ENCODE results near the gene MN1. TPM values are rescaled to one million over a fixed set of nuclear protein-coding genes. Genes with fewer than 3 reads are reported as not detected.
A peak's percentile ranks its signal among the peaks of the same experiment; 100 is the strongest.

MN1 gene
- total RNA-seq, 1 donor from 2014 or later: 0.09 TPM

DNA sequence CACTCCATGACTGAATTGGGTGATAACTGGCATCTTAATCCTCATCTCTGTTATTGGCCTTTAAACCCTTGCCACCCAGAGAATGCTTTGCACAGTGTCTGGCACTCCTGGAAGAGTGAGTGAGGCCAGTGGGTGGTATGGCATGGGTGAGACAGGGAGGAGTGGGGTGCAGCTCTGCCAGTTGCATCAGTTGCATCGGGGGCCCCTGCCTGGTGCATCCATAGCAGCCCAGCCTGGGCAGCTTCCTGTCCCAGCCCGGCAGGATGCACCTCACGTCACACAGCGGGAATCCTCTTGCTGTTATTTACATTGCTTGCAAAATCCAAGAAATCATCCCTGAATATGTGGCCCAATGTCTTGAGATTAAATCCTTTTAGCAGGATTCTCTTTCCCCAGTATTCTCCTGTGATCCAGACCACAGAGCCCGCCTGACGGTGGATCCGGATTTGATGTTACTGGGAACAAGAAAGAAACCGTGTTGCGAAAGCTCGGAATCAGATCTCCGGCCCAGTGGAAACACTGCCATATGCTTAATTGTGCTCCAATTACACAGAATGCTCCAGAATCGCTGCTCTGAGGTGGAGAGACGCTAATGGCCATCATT lies 37.6 kb upstream of the MN1 start:
- Mint-ChIP-seq H3K36me3 (ENCODE audit: low read depth) (peaks cover 4% of the 10 kb centered on the region), H3K4me1 (ENCODE audit: low read depth) (no peaks in the 10 kb centered on the region), H3K27ac (no peak overlapping the region), H3K27me3 (ENCODE audit: low read depth) (no peaks in the 10 kb centered on the region), H3K9me3 (peaks cover 3% of the 10 kb centered on the region), H3K4me3 (ENCODE audit: low read depth) (no peak overlapping the region)
- intact Hi-C loops (cut with micrococcal nuclease): no loop called here
- no peak for DNase-seq (ENCODE audit: low spot score)

DNA sequence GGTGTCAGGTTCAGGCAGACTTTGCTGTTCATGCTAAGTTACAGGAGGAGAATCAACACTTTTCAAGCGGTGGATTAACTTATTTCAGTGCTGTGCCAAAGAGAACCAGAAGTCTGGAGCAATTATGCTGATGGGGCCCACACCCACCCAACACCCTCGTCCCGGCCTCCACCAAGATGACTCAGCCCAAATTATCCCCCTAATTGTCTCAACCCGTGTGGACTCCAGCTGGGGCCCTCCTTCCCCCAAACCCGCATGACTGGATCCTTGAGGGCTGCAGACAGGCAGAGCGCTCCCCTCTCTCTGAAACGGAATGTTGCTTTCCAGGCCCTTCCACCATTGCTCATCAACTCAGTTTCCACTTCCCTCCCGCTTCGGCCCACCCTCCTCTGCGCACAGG lies 34.6 kb upstream of the MN1 start:
- Mint-ChIP-seq H3K4me3 (ENCODE audit: low read depth) (no peak overlapping the region), H3K27ac (peak overlapping the region; percentile 46), H3K27me3 (ENCODE audit: low read depth) (no peaks in the 10 kb centered on the region), H3K9me3 (peaks cover 3% of the 10 kb centered on the region), H3K36me3 (ENCODE audit: low read depth) (peaks cover 4% of the 10 kb centered on the region), H3K4me1 (ENCODE audit: low read depth) (peaks cover 9% of the 10 kb centered on the region)
- DNase-seq (ENCODE audit: low spot score): no peak
- intact Hi-C loops (cut with micrococcal nuclease): no loop called here

DNA sequence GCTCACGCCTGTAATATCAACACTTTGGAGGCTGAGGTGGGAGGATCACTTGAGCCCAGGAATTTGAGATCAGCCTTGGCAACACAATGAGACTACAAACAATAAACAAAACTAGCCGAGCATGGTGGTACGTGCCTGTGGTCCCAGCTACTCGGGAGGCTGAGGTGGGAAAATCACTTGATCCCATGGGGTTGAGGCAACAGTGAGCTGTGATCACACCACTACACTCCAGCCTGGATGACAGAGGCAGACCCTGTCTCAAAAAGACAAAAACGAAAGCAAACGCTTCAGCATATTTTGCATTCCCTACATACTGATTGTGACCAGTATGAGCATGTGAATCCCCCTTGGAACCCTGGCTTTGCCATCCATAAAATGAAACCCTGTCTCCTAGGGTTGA lies 33.9 kb upstream of the MN1 start:
- no peaks in the 10 kb centered on the region for H3K27me3 Mint-ChIP-seq (ENCODE audit: low read depth)
- no peak overlapping the region for H3K4me3 Mint-ChIP-seq (ENCODE audit: low read depth)
- peaks cover 4% of the 10 kb centered on the region for H3K36me3 Mint-ChIP-seq (ENCODE audit: low read depth)
- H3K9me3 Mint-ChIP-seq: peaks cover 3% of the 10 kb centered on the region
- intact Hi-C loops (cut with micrococcal nuclease): no loop called here
- no peak overlapping the region for H3K27ac Mint-ChIP-seq
- no peak for DNase-seq (ENCODE audit: low spot score)
- H3K4me1 Mint-ChIP-seq (ENCODE audit: low read depth): peaks cover 9% of the 10 kb centered on the region

DNA sequence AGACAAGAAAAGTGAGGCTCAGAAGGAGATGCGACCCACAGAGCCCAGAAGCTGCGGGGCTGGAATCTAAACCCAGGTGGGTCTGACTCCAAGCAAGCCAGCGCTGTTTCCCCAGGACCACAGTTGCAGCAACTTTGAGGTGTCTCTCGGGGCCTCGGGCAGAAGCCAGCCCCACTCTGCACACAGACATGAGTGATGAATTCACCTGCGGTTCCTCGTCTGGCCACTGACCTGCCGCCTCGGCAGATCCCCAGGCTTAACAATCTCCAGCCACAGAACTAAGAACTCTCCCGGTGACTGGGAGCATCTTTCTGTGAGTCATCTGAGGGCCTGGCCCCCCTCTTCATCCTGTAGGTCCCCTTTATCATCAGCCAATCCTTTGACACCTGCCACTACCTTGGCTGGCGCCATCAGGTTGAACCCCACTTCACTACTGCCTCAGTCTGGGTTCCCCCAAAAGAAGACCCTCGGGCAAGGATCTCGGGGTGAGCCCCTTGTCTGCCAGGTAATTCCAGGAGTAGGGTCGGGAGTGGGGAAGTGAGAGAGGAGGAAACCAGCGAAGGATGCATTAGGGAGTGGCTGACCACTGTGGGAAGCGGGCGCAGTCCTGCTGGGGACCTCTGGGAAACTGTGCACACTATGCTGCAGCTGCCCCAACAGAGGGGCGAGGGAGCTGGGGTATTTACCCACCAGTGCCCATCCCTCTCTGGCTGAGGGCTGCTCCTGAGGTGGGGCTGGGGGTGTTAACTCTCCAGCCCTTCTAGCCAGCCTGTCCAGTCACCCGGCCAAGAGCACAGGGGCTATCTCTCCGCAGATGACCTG lies 33.0 kb upstream of the MN1 start:
- Mint-ChIP-seq H3K27ac (no peak overlapping the region), H3K9me3 (peaks cover 3% of the 10 kb centered on the region), H3K27me3 (ENCODE audit: low read depth) (no peaks in the 10 kb centered on the region), H3K4me1 (ENCODE audit: low read depth) (peaks cover 9% of the 10 kb centered on the region), H3K36me3 (ENCODE audit: low read depth) (peaks cover 4% of the 10 kb centered on the region), H3K4me3 (ENCODE audit: low read depth) (no peak overlapping the region)
- no peak for DNase-seq (ENCODE audit: low spot score)
- intact Hi-C loops (cut with micrococcal nuclease): no loop called here

DNA sequence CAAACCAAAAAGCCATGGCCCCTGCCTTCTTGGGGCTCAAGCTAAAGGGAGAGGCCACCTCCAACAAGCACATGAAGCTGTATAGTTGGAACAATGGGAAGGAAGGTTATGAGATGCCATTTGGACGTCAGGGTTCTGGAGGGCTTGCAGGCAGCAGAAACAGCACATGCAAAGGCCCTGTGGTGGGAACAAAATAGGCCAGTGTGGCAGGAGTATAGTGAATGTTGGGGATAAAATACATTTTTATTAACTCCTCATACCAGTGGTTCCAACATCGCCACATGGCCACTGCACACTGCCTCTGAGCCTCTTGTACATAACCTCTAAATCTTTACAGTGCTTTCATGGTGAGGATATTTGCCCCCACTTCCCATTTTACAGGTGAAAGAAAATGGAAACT lies 32.2 kb upstream of the MN1 start:
- no peak overlapping the region for H3K27ac Mint-ChIP-seq
- no peak for DNase-seq (ENCODE audit: low spot score)
- H3K4me3 Mint-ChIP-seq (ENCODE audit: low read depth): no peak overlapping the region
- peaks cover 2% of the 10 kb centered on the region for H3K9me3 Mint-ChIP-seq
- no peaks in the 10 kb centered on the region for H3K27me3 Mint-ChIP-seq (ENCODE audit: low read depth)
- peaks cover 3% of the 10 kb centered on the region for H3K36me3 Mint-ChIP-seq (ENCODE audit: low read depth)
- peaks cover 9% of the 10 kb centered on the region for H3K4me1 Mint-ChIP-seq (ENCODE audit: low read depth)
- intact Hi-C loops (cut with micrococcal nuclease): no loop called here

DNA sequence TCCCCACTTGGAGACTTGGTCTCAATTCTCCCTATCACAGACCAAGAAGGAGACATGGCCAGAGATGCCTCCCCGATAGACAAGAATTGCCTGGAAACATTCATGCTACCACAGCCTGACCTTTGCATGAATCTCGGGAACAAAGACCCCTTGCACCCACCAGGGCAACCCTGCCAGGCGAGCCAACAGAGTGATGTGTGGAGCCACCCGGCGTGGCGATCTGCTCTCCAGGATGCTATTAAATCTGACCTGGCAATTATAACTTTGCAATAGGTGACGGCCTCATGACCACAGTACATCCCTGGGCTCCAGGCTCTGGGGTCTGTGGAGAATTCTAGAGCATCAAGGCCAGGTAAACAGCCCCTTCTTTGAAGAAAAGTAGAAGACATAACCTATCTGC lies 31.1 kb upstream of the MN1 start:
- Mint-ChIP-seq H3K4me1 (ENCODE audit: low read depth) (peaks cover 9% of the 10 kb centered on the region), H3K36me3 (ENCODE audit: low read depth) (no peaks in the 10 kb centered on the region)
- intact Hi-C loops (cut with micrococcal nuclease): no loop called here

DNA sequence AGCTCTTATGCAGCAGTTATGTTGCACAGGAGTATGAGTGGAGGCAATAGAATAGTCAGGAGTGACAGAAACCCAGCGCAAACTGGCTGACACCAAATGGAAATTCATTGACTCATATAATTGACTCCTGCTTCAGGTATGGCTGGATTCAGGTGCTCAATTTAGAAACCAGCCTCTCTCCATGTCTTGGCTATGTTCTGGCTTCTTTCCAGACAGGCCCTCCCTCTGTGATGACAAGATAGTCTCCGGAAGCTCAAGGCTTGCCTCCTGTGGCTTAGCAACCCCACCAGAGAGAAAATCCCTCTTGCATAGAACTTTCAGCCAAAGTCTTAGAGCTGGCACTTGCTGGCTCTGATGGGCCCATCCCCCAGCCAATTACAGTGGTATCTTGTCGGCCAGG lies 28.1 kb upstream of the MN1 start:
- intact Hi-C loops (cut with micrococcal nuclease): no loop called here
- H3K9me3 Mint-ChIP-seq: no peaks in the 10 kb centered on the region
- peaks cover 9% of the 10 kb centered on the region for H3K4me1 Mint-ChIP-seq (ENCODE audit: low read depth)
- H3K36me3 Mint-ChIP-seq (ENCODE audit: low read depth): no peaks in the 10 kb centered on the region
- H3K4me3 Mint-ChIP-seq (ENCODE audit: low read depth): no peak overlapping the region
- H3K27ac Mint-ChIP-seq: no peak overlapping the region
- no peak for DNase-seq (ENCODE audit: low spot score)
- H3K27me3 Mint-ChIP-seq (ENCODE audit: low read depth): no peaks in the 10 kb centered on the region

More for the DNA sequence above, 31.1 kb upstream of the MN1 start:
- no peaks in the 10 kb centered on the region for H3K27me3 Mint-ChIP-seq (ENCODE audit: low read depth)
- H3K9me3 Mint-ChIP-seq: no peaks in the 10 kb centered on the region
- no peak for DNase-seq (ENCODE audit: low spot score)
- H3K4me3 Mint-ChIP-seq (ENCODE audit: low read depth): no peak overlapping the region
- H3K27ac Mint-ChIP-seq: no peak overlapping the region

DNA sequence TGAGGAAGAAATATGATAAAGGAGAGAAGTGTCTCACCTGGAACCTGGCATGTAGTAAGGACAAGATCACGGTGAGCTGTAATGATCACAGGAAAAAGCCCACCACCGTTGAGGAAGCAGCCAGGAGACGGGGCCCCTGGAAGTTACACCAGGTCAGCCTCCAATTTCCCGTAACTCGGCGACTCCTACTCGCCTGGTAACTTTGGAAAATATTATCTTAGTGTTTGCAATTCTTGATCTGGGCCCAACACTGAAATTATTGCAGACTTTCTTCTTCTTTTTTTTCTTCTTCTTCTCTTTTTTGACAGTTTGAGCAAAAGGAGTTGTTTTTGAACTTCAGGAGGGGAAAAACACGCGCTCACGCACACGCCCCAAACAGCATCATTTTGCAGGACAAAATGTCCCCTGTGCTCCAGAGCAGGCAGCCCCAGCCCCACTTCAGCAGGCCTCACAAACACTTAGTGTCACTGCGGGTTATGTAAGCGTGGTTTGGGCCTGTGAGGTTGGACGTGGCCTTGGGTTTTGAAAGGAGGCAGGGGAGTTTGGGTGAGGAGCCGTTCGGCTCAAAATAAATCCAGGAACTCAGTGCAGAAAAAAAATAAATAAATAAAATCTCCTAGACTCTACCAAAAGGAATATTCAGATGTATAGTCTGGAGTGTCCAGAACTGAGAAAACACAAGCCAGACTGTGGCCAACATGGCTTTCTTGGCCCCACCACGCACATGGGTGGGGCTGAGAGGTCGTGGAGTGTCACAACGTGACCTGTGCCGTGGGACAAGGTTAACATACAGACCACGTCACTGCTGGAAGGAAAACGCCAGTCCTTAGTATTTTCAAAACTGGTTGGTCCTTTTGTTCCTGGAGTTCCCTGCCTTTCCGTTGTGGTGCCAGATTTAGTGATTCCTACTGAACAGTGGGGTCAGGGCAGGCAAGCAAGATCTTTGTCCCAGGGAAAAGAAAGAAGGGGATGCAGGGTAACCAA lies 26.3 kb upstream of the MN1 start:
- Mint-ChIP-seq H3K36me3 (ENCODE audit: low read depth) (no peaks in the 10 kb centered on the region), H3K27ac (no peak overlapping the region), H3K27me3 (ENCODE audit: low read depth) (no peaks in the 10 kb centered on the region), H3K9me3 (no peaks in the 10 kb centered on the region), H3K4me1 (ENCODE audit: low read depth) (peaks cover 9% of the 10 kb centered on the region), H3K4me3 (ENCODE audit: low read depth) (no peak overlapping the region)
- intact Hi-C loops (cut with micrococcal nuclease): no loop called here
- no peak for DNase-seq (ENCODE audit: low spot score)

DNA sequence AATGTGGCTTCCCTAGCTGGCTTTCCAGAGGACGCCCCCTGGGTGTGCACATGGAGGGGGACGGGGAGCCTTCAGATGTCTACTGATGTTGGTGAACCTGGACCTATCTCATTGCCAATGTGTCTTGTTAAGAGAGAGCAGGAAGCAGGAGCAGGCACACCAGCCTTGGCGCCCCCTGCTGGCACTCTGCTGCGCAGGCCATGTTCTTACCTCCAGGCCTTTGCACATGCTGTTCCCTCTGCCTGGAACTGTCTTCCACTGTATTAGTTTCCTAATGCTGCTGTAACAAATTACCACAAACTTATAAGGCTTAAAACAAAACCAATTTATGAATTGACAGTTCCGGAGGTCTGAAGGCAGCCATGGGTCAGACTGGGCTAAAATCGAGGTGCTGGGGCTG lies 23.6 kb upstream of the MN1 start:
- Mint-ChIP-seq H3K27ac (no peak overlapping the region), H3K9me3 (no peaks in the 10 kb centered on the region), H3K4me3 (ENCODE audit: low read depth) (no peak overlapping the region), H3K27me3 (ENCODE audit: low read depth) (no peaks in the 10 kb centered on the region), H3K36me3 (ENCODE audit: low read depth) (no peaks in the 10 kb centered on the region), H3K4me1 (ENCODE audit: low read depth) (no peaks in the 10 kb centered on the region)
- DNase-seq (ENCODE audit: low spot score): no peak
- intact Hi-C loops (cut with micrococcal nuclease): no loop called here

DNA sequence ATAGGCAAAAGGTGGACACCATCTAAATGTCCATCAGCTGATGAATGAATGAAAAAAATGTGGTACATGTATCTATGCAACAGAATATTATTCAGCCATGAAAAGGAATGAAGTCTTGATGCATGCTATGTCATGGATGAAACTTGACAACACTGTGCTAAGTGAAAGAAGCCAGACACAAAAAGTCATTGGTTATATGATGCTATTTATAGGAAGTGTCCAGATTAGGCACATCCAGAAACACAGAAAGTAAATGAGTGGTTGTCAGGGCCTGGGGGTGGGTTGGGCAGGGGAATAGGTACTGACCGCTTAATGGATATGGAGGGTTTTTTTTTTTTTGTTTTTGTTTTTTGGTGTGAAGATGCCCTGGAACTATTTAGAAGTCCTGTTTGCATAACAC lies 21.7 kb upstream of the MN1 start:
- H3K27me3 Mint-ChIP-seq (ENCODE audit: low read depth): no peaks in the 10 kb centered on the region
- no peaks in the 10 kb centered on the region for H3K9me3 Mint-ChIP-seq
- no peaks in the 10 kb centered on the region for H3K36me3 Mint-ChIP-seq (ENCODE audit: low read depth)
- no peak for DNase-seq (ENCODE audit: low spot score)
- no peak overlapping the region for H3K27ac Mint-ChIP-seq
- intact Hi-C loops (cut with micrococcal nuclease): no loop called here
- H3K4me1 Mint-ChIP-seq (ENCODE audit: low read depth): no peaks in the 10 kb centered on the region
- H3K4me3 Mint-ChIP-seq (ENCODE audit: low read depth): no peak overlapping the region

DNA sequence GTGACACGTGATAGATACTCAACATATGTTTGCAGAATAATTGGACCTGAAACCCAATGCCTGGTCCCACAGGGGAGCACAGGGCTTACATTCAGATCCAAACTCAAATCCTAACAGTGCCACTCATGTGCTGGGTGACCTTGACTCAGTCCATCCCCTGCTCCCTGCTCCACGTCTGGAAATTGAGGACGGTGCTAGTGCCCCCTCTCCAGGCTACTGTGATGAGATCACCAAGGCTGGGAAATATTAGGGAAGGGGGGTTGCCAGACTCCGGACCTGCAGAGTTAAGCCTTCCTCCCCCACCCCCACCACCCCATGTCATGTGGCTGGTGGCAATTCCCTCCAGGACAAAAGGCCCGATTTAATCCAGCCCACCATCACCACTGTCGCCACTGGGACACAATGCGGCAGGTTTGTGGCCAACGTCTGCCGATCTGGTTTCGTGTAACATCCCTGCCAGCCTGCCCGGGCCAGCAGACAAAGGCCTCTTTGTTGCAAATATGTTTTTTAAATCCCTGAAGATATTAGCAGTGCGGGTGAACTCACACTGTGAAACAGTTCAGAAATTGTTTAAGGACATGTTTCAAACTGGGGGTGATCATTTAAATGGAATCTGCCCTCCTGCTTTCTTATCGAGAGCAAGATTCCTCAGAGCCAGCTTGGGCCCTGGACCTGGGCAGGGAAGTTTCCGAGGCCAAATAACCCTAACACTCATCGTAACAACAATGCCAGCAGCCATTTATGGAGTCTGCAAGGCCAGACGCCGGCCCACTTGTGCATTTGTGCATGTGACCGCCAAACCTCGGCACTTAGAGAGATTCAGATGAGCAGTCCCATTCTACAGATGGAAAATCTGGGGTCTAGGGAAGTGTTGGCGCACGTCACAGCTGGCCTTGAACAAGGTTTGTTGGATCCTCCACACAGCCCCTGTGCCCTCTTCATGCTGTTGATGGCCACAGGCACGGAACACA lies 19.6 kb upstream of the MN1 start:
- H3K27me3 Mint-ChIP-seq (ENCODE audit: low read depth): peaks cover 2% of the 10 kb centered on the region
- no peaks in the 10 kb centered on the region for H3K36me3 Mint-ChIP-seq (ENCODE audit: low read depth)
- no peaks in the 10 kb centered on the region for H3K9me3 Mint-ChIP-seq
- no peak for DNase-seq (ENCODE audit: low spot score)
- no peaks in the 10 kb centered on the region for H3K4me1 Mint-ChIP-seq (ENCODE audit: low read depth)
- no peak overlapping the region for H3K4me3 Mint-ChIP-seq (ENCODE audit: low read depth)
- intact Hi-C loops (cut with micrococcal nuclease): no loop called here
- H3K27ac Mint-ChIP-seq: no peak overlapping the region

DNA sequence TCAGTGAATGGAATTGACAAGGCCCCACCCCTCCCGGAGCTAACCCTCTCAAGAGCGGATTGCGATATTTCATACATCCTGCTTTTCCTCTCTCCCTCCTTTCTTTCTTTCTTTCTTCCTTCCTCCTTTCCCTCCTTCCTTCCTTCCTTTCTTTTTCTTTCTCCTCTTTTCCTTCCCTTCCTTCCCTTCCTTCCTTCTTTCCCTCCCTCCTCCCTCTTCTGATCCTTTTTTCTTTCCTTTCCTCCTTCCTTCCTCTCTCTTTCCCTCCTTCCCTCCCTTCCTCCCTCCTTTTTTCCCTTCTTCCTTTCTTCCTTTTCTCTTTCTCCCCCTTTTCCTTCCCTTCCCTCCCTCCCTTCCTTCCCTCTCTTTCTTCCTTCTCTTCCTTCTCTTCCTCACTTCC lies 15.0 kb upstream of the MN1 start:
- intact Hi-C loops (cut with micrococcal nuclease): no loop called here
- no peaks in the 10 kb centered on the region for H3K36me3 Mint-ChIP-seq (ENCODE audit: low read depth)
- peaks cover 2% of the 10 kb centered on the region for H3K27me3 Mint-ChIP-seq (ENCODE audit: low read depth)
- H3K4me3 Mint-ChIP-seq (ENCODE audit: low read depth): no peak overlapping the region
- H3K27ac Mint-ChIP-seq: no peak overlapping the region
- DNase-seq (ENCODE audit: low spot score): no peak
- H3K4me1 Mint-ChIP-seq (ENCODE audit: low read depth): no peaks in the 10 kb centered on the region
- no peaks in the 10 kb centered on the region for H3K9me3 Mint-ChIP-seq
